Psoas muscle (tissue), 8 donors: ENCODE results near the gene CNKSR3. TPM values are rescaled to one million over a fixed set of nuclear protein-coding genes. Genes with fewer than 3 reads are reported as not detected.

Source experiments
- ATAC-seq, 4 donors: fragments of 200-7000 bp; cut with Tn5 transposase; one replicate each; pipeline ENCODE4 v1.9.1; 2020; ENCODE audit warnings: moderate library complexity in 3 of 4, mild to moderate bottlenecking in 2 of 4
- DNase-seq, 2 donors: peaks; one replicate each; pipeline ENCODE4 v3.0.0-alpha.2; 2020
- H3K27ac ChIP-seq: fragments of 200-600 bp; one replicate; pipeline ENCODE4 v1.8.0; 2022
- H3K27me3 ChIP-seq, 3 donors: fragments of 200-600 bp in 1 of 3; one replicate each; pipeline versions ENCODE4 v1.6.1 to v1.8.0; 2013 to 2022; ENCODE audit warnings: low read length in 2 of 3, mild to moderate bottlenecking in 2 of 3, moderate library complexity in 1 of 3; ENCODE audit not compliant: insufficient read depth in 3 of 3
- H3K36me3 ChIP-seq, 2 donors: fragments of 200-600 bp in 1 of 2; one replicate each; pipeline versions ENCODE4 v1.6.1 to v1.8.0; 2013 to 2022; ENCODE audit warnings: low read depth in 1 of 2, mild to moderate bottlenecking in 1 of 2, moderate library complexity in 1 of 2; ENCODE audit not compliant: insufficient read depth in 1 of 2
- H3K4me1 ChIP-seq: fragments of 200-600 bp; one replicate; pipeline ENCODE4 v1.8.0; 2022
- H3K4me3 ChIP-seq: fragments of 200-600 bp; one replicate; pipeline ENCODE4 v1.8.0; 2022; ENCODE audit warnings: mild to moderate bottlenecking
- H3K9me3 ChIP-seq: fragments of 200-600 bp; one replicate; pipeline ENCODE4 v1.8.0; 2022
- WGBS, 3 donors: extraction: QIAGEN DNeasy Blood & Tissue Kit; methylation state at CpG; one replicate each; pipeline versions ENCODE4 v1.1.6 to v1.1.7; 2013; 5-methylcytosine and 5-hydroxymethylcytosine counted together
- intact Hi-C, 2 donors: fragments of 100-400 bp; cut with DNase I; formaldehyde crosslinking; loops; one replicate each; pipeline versions ENCODE4 v1.11.0 to v1.14.2; 2022
- polyA plus RNA-seq, 3 donors: library from polyadenylated mRNA; stranded (reverse); fragments of 200-250 nt; gene quantifications; one replicate each; pipeline ENCODE4 v1.2.3, GENCODE V29; 2013
- total RNA-seq, 4 donors: library from RNA; stranded (reverse); fragmentation: NEBNext Ultra II Directional in 2 of 4; extraction: Animal tissue kit (Norgen Biotek cat#: 25700) in 2 of 4; gene quantifications; one replicate each; pipeline versions ENCODE4 v1.2.1 to v1.2.4, GENCODE V29; 2021 to 2023
- TF ChIP-seq, protein P1 (sequence below): fragments of 200-600 bp; IDR thresholded peaks from one replicate; pipeline ENCODE4 v1.8.0; 2022; ENCODE audit warnings: antibody characterized with exemption
- donor health status: healthy with polysubstance abuse.
- donor health status: DM: no; HTN: no; CAD: no; lungs with moderate emphysema.
- donor health status: Bipolar disorder and iron deficiency.
- donor health status: healthy.
- donor health status: DM: yes; HTN: yes; CAD: no.
- donor health status: DM: no; HTN: no; CAD: no.
- donor health status: DM: no; HTN: no; CAD: no.
- donor health status: DM: yes; HTN: yes; CAD: no.

CNKSR3 gene
- total and polyA plus RNA-seq, 7 donors, result 0.90 to 4.7 (median 2.3) TPM

DNA sequence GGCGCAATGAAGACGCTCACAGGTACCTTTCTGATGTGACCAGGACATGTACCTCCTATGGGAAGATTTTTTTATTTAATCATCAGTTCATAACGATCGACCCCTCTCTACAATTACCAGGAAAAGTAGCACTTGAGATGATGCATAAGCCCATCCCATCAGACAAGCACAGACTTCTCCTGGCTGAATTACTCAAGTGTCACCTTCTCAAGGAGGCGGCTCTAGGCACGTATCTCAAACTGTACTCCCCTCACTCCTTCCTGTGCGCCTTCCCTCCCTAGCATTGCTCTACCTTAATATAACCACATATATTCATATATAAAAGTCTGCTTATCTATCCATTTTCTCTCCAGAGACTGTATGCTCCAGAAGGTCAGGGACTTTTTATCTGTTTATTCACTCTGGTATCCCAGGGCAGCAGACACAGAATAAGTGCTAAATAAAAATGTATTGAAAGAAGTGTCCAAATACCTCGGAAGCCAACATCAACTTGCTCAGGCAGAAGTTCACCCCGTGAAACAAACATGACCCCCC, 71.5 kb downstream of the CNKSR3 start:
- WGBS, 3 donors, result 86 to 90% (median 88%) methylated on average over 9 of the region's 9 CpGs
- ATAC-seq, result no peak
- intact Hi-C loops, result no loop called here

GRCh38 chr6:154435400-154435945, 75.0 kb downstream of the CNKSR3 start:
- intact Hi-C loops, result no loop called here
- no peaks in the 10 kb centered on the region for H3K36me3 ChIP-seq
- H3K27ac ChIP-seq, result no peak overlapping the region
- TF ChIP-seq, protein P1, sequence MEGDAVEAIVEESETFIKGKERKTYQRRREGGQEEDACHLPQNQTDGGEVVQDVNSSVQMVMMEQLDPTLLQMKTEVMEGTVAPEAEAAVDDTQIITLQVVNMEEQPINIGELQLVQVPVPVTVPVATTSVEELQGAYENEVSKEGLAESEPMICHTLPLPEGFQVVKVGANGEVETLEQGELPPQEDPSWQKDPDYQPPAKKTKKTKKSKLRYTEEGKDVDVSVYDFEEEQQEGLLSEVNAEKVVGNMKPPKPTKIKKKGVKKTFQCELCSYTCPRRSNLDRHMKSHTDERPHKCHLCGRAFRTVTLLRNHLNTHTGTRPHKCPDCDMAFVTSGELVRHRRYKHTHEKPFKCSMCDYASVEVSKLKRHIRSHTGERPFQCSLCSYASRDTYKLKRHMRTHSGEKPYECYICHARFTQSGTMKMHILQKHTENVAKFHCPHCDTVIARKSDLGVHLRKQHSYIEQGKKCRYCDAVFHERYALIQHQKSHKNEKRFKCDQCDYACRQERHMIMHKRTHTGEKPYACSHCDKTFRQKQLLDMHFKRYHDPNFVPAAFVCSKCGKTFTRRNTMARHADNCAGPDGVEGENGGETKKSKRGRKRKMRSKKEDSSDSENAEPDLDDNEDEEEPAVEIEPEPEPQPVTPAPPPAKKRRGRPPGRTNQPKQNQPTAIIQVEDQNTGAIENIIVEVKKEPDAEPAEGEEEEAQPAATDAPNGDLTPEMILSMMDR, result no peak
- H3K4me1 ChIP-seq, result no peaks in the 10 kb centered on the region
- H3K9me3 ChIP-seq, result no peaks in the 10 kb centered on the region
- no peaks in the 10 kb centered on the region for H3K27me3 ChIP-seq
- DNase-seq (no peak), ATAC-seq (no peak)
- H3K4me3 ChIP-seq, result no peak overlapping the region
- 57 to 74% (median 63%) methylated on average over 11 of the region's 11 CpGs for WGBS, 3 donors

More for the DNA sequence above, 71.5 kb downstream of the CNKSR3 start:
- Histone ChIP-seq H3K27me3 (no peaks in the 10 kb centered on the region), H3K9me3 (no peaks in the 10 kb centered on the region), H3K27ac (no peak overlapping the region), H3K4me3 (no peak overlapping the region), H3K36me3 (peaks cover 0 to 11% of the 10 kb centered on the region in 2 donors), H3K4me1 (no peaks in the 10 kb centered on the region)
- TF ChIP-seq, protein P1, result no peak
- no peak for DNase-seq

DNA sequence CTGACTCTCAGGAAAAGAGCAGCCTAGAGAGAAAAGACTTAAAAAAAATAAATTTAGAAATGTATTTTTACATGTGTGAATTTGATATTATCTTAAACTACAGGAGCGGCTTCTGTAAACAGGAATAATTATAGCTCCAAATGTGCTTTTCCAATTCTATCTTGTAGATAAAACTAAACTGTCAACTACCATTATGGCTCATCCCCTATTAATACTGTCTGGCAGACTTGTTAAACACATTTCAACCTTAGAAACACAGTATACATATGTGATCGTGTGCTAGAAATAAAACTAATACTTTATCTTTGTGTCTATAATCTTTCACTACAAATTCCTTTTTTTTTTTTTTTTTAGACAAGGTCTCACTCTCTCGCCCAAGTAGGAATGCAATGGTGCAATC, 75.8 kb downstream of the CNKSR3 start:
- ATAC-seq, result no peak
- intact Hi-C loops, result no loop called here
- 78 to 92% (median 86%) methylated on average over 3 of the region's 3 CpGs for WGBS, 3 donors

GRCh38 chr6:154433477-154434241, 76.8 kb downstream of the CNKSR3 start:
- TF ChIP-seq, protein P1, result no peak
- no peaks in the 10 kb centered on the region for H3K36me3 ChIP-seq
- 47 to 73% (median 59%) methylated on average over 8 of the region's 8 CpGs for WGBS, 3 donors
- intact Hi-C loops, result no loop called here
- H3K4me1 ChIP-seq, result no peaks in the 10 kb centered on the region
- DNase-seq (no peak), ATAC-seq (no peak)
- no peaks in the 10 kb centered on the region for H3K27me3 ChIP-seq
- H3K4me3 ChIP-seq, result no peak overlapping the region
- no peaks in the 10 kb centered on the region for H3K9me3 ChIP-seq
- H3K27ac ChIP-seq, result no peak overlapping the region

More for the DNA sequence above, 75.8 kb downstream of the CNKSR3 start:
- no peaks in the 10 kb centered on the region for H3K4me1 ChIP-seq
- no peaks in the 10 kb centered on the region for H3K36me3 ChIP-seq
- no peak overlapping the region for H3K27ac ChIP-seq
- TF ChIP-seq, protein P1, result no peak
- H3K9me3 ChIP-seq, result no peaks in the 10 kb centered on the region
- no peak overlapping the region for H3K4me3 ChIP-seq
- DNase-seq, result no peak
- H3K27me3 ChIP-seq, result no peaks in the 10 kb centered on the region
